Mucosa of descending colon (tissue), 3 donors: Measurements from ENCODE around the gene GALNT11. TPM values are rescaled to one million over a fixed set of nuclear protein-coding genes. Genes with fewer than 3 reads are reported as not detected.

Source experiments
- ATAC-seq: fragments of 200-7000 bp; cut with Tn5 transposase; one replicate; pipeline ENCODE4 v1.9.1; 2020; ENCODE audit warnings: mild to moderate bottlenecking, moderate library complexity
- DNase-seq, 3 donors: peaks; one replicate each; pipeline ENCODE4 v3.0.0-alpha.2; 2020
- H3K36me3 ChIP-seq: fragments of 200-600 bp; one replicate; pipeline ENCODE4 v1.8.0; 2021; ENCODE audit warnings: low read depth, mild to moderate bottlenecking
- H3K4me1 ChIP-seq: fragments of 200-600 bp; one replicate; pipeline ENCODE4 v1.8.0; 2021; ENCODE audit warnings: low read depth, mild to moderate bottlenecking
- H3K4me3 ChIP-seq: fragments of 200-600 bp; one replicate; pipeline ENCODE4 v1.8.0; 2021; ENCODE audit warnings: mild to moderate bottlenecking
- H3K9me3 ChIP-seq: fragments of 200-600 bp; one replicate; pipeline ENCODE4 v1.8.0; 2021; ENCODE audit warnings: mild to moderate bottlenecking
- intact Hi-C, 2 donors: fragments of 100-400 bp; cut with DNase I in 1 of 2; cut with micrococcal nuclease in 1 of 2; formaldehyde crosslinking; loops; one replicate each; pipeline versions ENCODE4 v1.11.0 to v1.11.1; 2022; cut with DNase I, micrococcal nuclease
- total RNA-seq, 3 donors: library from RNA; stranded (reverse); fragmentation: NEBNext Ultra II Directional in 2 of 3; extraction: Animal tissue kit (Norgen Biotek cat#: 25700) in 2 of 3; gene quantifications; one replicate each; pipeline versions ENCODE4 v1.2.1 to v1.2.4, GENCODE V29; 2021 to 2023
- TF ChIP-seq, protein P1 (sequence below): fragments of 200-600 bp; IDR thresholded peaks from one replicate; pipeline ENCODE4 v1.8.0; 2022; ENCODE audit warnings: antibody characterized with exemption, mild to moderate bottlenecking
- donor health status: DM: no; HTN: no; CAD: no; lungs with moderate emphysema.
- donor health status: DM: no; HTN: no; CAD: no.
- donor health status: DM: no; HTN: yes; CAD: no.

The GALNT11 gene
- total RNA-seq, 3 donors from 2014 or later, result 16.2 to 29.3 (median 21.9) TPM

DNA sequence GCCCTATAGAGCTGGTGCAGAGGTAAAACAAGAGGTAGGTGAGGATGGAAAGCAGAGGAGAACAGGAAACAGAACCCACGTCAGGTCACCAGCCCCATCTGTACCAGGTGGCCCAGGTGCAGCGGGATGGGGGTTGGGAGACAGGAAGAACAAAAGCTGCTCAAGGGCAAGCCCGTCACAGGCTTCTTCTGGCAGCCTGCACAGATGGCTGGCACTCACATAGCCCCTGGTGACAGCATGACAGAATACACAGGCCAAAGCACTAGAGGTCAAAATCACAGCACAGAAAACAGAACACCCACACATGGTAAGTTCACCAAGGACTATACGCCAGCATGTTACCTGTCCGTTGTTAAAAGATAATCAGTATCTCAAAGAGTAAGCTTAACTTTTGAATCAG, 126.8 kb downstream of the GALNT11 start:
- TF ChIP-seq, protein P1, sequence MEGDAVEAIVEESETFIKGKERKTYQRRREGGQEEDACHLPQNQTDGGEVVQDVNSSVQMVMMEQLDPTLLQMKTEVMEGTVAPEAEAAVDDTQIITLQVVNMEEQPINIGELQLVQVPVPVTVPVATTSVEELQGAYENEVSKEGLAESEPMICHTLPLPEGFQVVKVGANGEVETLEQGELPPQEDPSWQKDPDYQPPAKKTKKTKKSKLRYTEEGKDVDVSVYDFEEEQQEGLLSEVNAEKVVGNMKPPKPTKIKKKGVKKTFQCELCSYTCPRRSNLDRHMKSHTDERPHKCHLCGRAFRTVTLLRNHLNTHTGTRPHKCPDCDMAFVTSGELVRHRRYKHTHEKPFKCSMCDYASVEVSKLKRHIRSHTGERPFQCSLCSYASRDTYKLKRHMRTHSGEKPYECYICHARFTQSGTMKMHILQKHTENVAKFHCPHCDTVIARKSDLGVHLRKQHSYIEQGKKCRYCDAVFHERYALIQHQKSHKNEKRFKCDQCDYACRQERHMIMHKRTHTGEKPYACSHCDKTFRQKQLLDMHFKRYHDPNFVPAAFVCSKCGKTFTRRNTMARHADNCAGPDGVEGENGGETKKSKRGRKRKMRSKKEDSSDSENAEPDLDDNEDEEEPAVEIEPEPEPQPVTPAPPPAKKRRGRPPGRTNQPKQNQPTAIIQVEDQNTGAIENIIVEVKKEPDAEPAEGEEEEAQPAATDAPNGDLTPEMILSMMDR, result no peak
- ATAC-seq (no peak), DNase-seq (no peak)
- intact Hi-C loops, result no loop called here
- Histone ChIP-seq H3K36me3 (peaks cover 9% of the 10 kb centered on the region), H3K4me1 (no peaks in the 10 kb centered on the region), H3K9me3 (no peaks in the 10 kb centered on the region), H3K4me3 (no peak overlapping the region)

DNA sequence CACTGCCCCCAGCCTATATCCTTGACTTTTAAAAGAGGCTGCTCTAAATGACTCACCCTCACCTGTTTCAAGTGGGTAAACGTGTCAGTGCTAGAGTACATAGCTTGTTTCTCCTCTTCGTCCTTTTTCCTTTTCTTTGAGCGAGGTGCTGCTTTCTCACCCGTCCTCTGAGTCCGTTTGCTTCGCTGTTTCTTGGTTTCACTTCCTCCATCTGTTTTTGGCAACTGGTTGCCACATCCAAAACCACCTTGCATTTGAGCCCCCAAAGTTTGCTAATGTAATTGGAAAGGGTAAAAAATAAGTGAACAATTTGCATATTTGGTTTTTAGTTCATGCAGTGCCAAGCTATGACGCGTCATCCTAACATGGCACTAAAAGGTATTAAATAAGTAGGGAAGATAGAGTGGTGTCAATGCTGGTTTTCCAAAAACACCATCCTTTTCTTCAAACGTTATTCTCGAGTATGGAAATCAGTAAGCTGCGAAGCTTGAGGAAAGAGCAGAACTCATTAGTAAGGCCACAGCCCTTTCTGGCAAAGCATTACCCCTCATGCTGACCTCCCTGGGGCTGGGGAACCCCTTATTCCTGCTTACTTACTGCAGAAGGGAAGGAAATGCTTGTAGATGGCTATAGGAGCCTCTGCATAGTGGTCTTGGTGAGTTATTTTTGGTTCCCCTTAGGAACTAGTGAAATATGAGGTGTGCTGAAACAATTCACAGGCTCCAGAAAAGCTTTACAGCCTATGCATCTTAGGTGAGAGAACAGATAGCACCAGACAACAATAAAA, 133.5 kb downstream of the GALNT11 start:
- H3K36me3 ChIP-seq, result peaks cover 16% of the 10 kb centered on the region
- intact Hi-C loops, result no loop called here
- DNase-seq, result no peak

DNA sequence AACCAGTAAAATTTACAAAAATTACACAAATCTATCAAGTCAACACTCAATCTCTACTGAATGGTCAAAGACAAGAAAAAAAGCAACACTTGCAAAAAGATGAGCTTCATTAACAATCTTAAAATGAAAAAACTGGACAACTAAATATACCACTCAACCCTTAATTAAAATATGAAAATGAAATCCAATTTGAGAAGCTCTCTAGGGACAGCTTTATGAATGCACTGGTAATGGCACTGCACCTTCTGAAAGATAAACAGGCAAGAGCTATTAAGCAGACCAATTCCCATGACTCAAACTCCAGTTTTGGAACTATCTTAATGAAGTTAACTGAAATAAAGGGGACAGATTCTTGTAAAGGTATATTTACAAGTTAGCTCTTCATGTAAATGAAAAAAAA, 135.7 kb downstream of the GALNT11 start:
- DNase-seq (no peak), ATAC-seq (no peak)
- H3K4me1 ChIP-seq, result no peaks in the 10 kb centered on the region
- no peak overlapping the region for H3K4me3 ChIP-seq
- TF ChIP-seq, protein P1, result no peak
- intact Hi-C loops, result no loop called here
- H3K36me3 ChIP-seq, result peaks cover 16% of the 10 kb centered on the region
- H3K9me3 ChIP-seq, result no peaks in the 10 kb centered on the region

More for the DNA sequence above, 133.5 kb downstream of the GALNT11 start:
- Histone ChIP-seq H3K4me1 (no peaks in the 10 kb centered on the region), H3K9me3 (no peaks in the 10 kb centered on the region), H3K4me3 (no peak overlapping the region)
- ATAC-seq, result peak; percentile 64
- TF ChIP-seq, protein P1, result no peak

DNA sequence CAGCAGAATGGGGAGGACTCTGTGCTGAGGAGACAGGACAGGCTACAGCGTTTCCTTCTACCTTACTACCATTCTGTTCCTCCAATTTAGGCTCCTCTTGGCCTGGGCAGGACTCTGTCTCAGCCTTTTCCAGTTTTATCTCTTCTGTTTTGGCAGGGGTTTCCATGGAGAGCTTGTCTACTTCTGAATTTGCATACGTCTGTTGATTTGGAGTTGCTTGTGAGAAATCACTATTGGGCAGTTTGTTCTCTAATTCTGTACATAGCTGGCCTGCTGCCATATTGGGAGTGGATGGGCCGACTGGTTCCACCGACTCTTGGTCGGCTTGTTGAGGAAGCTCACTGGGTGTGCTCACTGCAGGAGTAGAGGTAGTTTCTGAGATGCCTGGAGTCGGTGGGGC, 136.8 kb downstream of the GALNT11 start:
- DNase-seq, result no peak
- ATAC-seq, result no peak

More for the DNA sequence above, 136.8 kb downstream of the GALNT11 start:
- Histone ChIP-seq H3K36me3 (peaks cover 16% of the 10 kb centered on the region), H3K4me1 (no peaks in the 10 kb centered on the region), H3K9me3 (no peaks in the 10 kb centered on the region), H3K4me3 (no peak overlapping the region)
- intact Hi-C loops, result no loop called here
- TF ChIP-seq, protein P1, result no peak

Other genes starting within 250 kb of the GALNT11 start
- 10 to 100 TPM; 42.4 to 48.5 (median 46.6) TPM for gene PRKAG2, start 148.6 kb upstream of the GALNT11 start, total RNA-seq
- not detected for gene GALNTL5, start 69.2 kb upstream of the GALNT11 start, total RNA-seq